Neuronal stem cell (in vitro differentiated cells): ENCODE data around the gene USP10.

Experiments used
- DNase-seq: peaks from one replicate; pipeline ENCODE4 v3.0.0-alpha.2; 2013; ENCODE audit warnings: low spot score
- H2AFZ ChIP-seq: one replicate; pipeline ENCODE4 v1.6.1; 2013; ENCODE audit warnings: mild to moderate bottlenecking, low read length, inconsistent platforms
- H2AK5ac ChIP-seq: 2 replicates; pipeline ENCODE4 v1.6.1; 2013; ENCODE audit warnings: low read depth, mild to moderate bottlenecking, inconsistent platforms, low read length, moderate library complexity, mixed read lengths
- H2BK120ac ChIP-seq: 2 replicates; pipeline ENCODE4 v1.6.1; 2013; ENCODE audit warnings: low read depth, mild to moderate bottlenecking, inconsistent platforms, low read length, moderate library complexity, mixed read lengths
- H2BK12ac ChIP-seq: one replicate; pipeline ENCODE4 v1.6.1; 2013; ENCODE audit warnings: low read length, inconsistent platforms
- H2BK15ac ChIP-seq: 2 replicates; pipeline ENCODE4 v1.6.1; 2013; ENCODE audit warnings: mild to moderate bottlenecking, low read length, inconsistent platforms, mixed read lengths
- H2BK5ac ChIP-seq: one replicate; pipeline ENCODE4 v1.6.1; 2013; ENCODE audit warnings: inconsistent platforms, mild to moderate bottlenecking, low read length, moderate library complexity
- H3K14ac ChIP-seq: one replicate; pipeline ENCODE4 v1.6.1; 2013; ENCODE audit warnings: low read length, inconsistent platforms
- H3K18ac ChIP-seq: 2 replicates; pipeline ENCODE4 v1.6.1; 2013; ENCODE audit warnings: low read length, inconsistent platforms
- H3K23ac ChIP-seq: 2 replicates; pipeline ENCODE4 v1.6.1; 2013; ENCODE audit warnings: low read depth, mild to moderate bottlenecking, mixed read lengths, low read length, inconsistent platforms; ENCODE audit not compliant: poor library complexity
- H3K27ac ChIP-seq: replicated peaks from 3 replicates; pipeline ENCODE4 v1.5.1; 2013; ENCODE audit warnings: low read length, inconsistent platforms
- H3K27me3 ChIP-seq, 3 experiments: 2 replicates each; pipeline ENCODE4 v1.6.1; 2013; ENCODE audit warnings: low read length in 3 of 3, mild to moderate bottlenecking in 2 of 3, inconsistent platforms in 1 of 3, low read depth in 1 of 3, mixed read lengths in 1 of 3, moderate library complexity in 1 of 3; ENCODE audit not compliant: control insufficient read depth in 3 of 3, insufficient read depth in 3 of 3
- H3K36me3 ChIP-seq, 2 donors: replicated peaks in 1 of 2; 2 replicates each; pipeline ENCODE4 v1.6.1; 2013; ENCODE audit warnings: low read length in 2 of 2; ENCODE audit not compliant: control insufficient read depth in 2 of 2, insufficient read depth in 2 of 2
- H3K4ac ChIP-seq: 2 replicates; pipeline ENCODE4 v1.6.1; 2013; ENCODE audit warnings: inconsistent platforms, mild to moderate bottlenecking, low read length, moderate library complexity
- H3K4me1 ChIP-seq, 2 donors: 1 replicate in 1 of 2; 2 replicates in 1 of 2; pipeline ENCODE4 v1.6.1; 2013; ENCODE audit warnings: low read length in 2 of 2, low read depth in 1 of 2; ENCODE audit not compliant: control insufficient read depth in 2 of 2, insufficient read depth in 1 of 2
- H3K4me2 ChIP-seq: one replicate; pipeline ENCODE4 v1.6.1; 2013; ENCODE audit warnings: mild to moderate bottlenecking, low read length, inconsistent platforms; ENCODE audit not compliant: insufficient read depth, poor library complexity, severe bottlenecking
- H3K4me3 ChIP-seq, 2 donors: 2 replicates each; pipeline ENCODE4 v1.5.1; 2013; ENCODE audit warnings: low read length in 2 of 2, mild to moderate bottlenecking in 2 of 2, inconsistent platforms in 1 of 2, moderate library complexity in 1 of 2
- H3K79me1 ChIP-seq: one replicate; pipeline ENCODE4 v1.6.1; 2013; ENCODE audit warnings: low read depth, mild to moderate bottlenecking, inconsistent platforms, low read length, moderate library complexity
- H3K9ac ChIP-seq: one replicate; pipeline ENCODE4 v1.6.1; 2013; ENCODE audit warnings: mild to moderate bottlenecking, low read depth, low read length, inconsistent platforms; ENCODE audit not compliant: poor library complexity
- H3K9me3 ChIP-seq, 2 donors: replicated peaks in 1 of 2; 2 replicates each; pipeline versions ENCODE3 to v1.6.1; 2013; ENCODE audit warnings: low read length in 2 of 2, mild to moderate bottlenecking in 2 of 2, inconsistent platforms in 1 of 2, low read depth in 1 of 2, mixed read lengths in 1 of 2, moderate library complexity in 1 of 2; ENCODE audit not compliant: control insufficient read depth in 2 of 2, insufficient read depth in 1 of 2
- H4K8ac ChIP-seq: one replicate; pipeline ENCODE4 v1.6.1; 2013; ENCODE audit warnings: low read depth, mild to moderate bottlenecking, inconsistent platforms, low read length, moderate library complexity
- H4K91ac ChIP-seq: one replicate; pipeline ENCODE4 v1.6.1; 2013; ENCODE audit warnings: low read length, low read depth, mild to moderate bottlenecking, inconsistent platforms; ENCODE audit not compliant: poor library complexity
- WGBS, 2 donors: extraction: QIAGEN DNeasy Blood & Tissue Kit; methylation state at CpG; one replicate each; pipeline ENCODE4 v1.1.7; 2013; ENCODE audit warnings: missing lambda C conversion rate in 2 of 2, mixed read lengths in 1 of 2; ENCODE audit not compliant: insufficient read length in 2 of 2, insufficient replicate concordance in 1 of 2; ENCODE audit errors: extremely low coverage in 2 of 2; 5-methylcytosine and 5-hydroxymethylcytosine counted together

USP10 gene

GRCh38 chr16:84737192-84738011, 37.6 kb downstream of the USP10 start:
- Histone ChIP-seq H2AK5ac (no peak overlapping the region), H4K8ac (no peak overlapping the region), H3K4ac (no peak overlapping the region), H3K27ac (no peak overlapping the region), H3K4me3 (no peak overlapping the region), H3K36me3 (peaks cover 7 to 77% of the 10 kb centered on the region in 2 donors), H3K27me3 (no peaks in the 10 kb centered on the region), H3K14ac (no peak overlapping the region), H2AFZ (no peak overlapping the region), H3K4me1 (peaks cover 4 to 10% of the 10 kb centered on the region in 2 donors), H3K18ac (no peak overlapping the region), H3K4me2 (no peak overlapping the region), H2BK12ac (no peak overlapping the region), H4K91ac (no peak overlapping the region), H2BK15ac (no peak overlapping the region), H3K23ac (no peak overlapping the region), H3K9me3 (no peaks in the 10 kb centered on the region), H3K9ac (no peak overlapping the region), H2BK5ac (no peak overlapping the region), H2BK120ac (no peak overlapping the region), H3K79me1 (peaks cover 17% of the 10 kb centered on the region)
- no CpG with 5 or more reads among the region's 12 CpGs for WGBS, 2 donors
- DNase-seq = no peak

GRCh38 chr16:84738255-84739038, 38.6 kb downstream of the USP10 start:
- peaks cover 9 to 76% of the 10 kb centered on the region in 2 donors for H3K36me3 ChIP-seq
- H2AFZ ChIP-seq = no peak overlapping the region
- H3K79me1 ChIP-seq = peaks cover 15% of the 10 kb centered on the region
- H3K18ac ChIP-seq = no peak overlapping the region
- DNase-seq = peak; percentile 72
- no peak overlapping the region for H4K91ac ChIP-seq
- H3K4ac ChIP-seq = no peak overlapping the region
- no peak overlapping the region for H4K8ac ChIP-seq
- H3K14ac ChIP-seq = no peak overlapping the region
- H2BK15ac ChIP-seq = no peak overlapping the region
- H2BK12ac ChIP-seq = no peak overlapping the region
- no peak overlapping the region for H3K4me3 ChIP-seq
- H3K9ac ChIP-seq = no peak overlapping the region
- H3K27ac ChIP-seq = no peak overlapping the region
- WGBS, 2 donors = no CpG with 5 or more reads among the region's 8 CpGs
- H3K9me3 ChIP-seq = no peaks in the 10 kb centered on the region
- H3K4me1 ChIP-seq = peaks cover 4 to 11% of the 10 kb centered on the region in 2 donors
- no peaks in the 10 kb centered on the region for H3K27me3 ChIP-seq
- no peak overlapping the region for H3K23ac ChIP-seq
- H2BK5ac ChIP-seq = no peak overlapping the region
- H2AK5ac ChIP-seq = no peak overlapping the region
- no peak overlapping the region for H2BK120ac ChIP-seq
- H3K4me2 ChIP-seq = no peak overlapping the region

- H3K18ac ChIP-seq = no peak overlapping the region
- H3K27ac ChIP-seq = no peak overlapping the region
- H3K4me1 ChIP-seq = peaks cover 4 to 11% of the 10 kb centered on the region in 2 donors
- no peak overlapping the region for H3K9ac ChIP-seq
- no peak overlapping the region for H2BK5ac ChIP-seq
- no peak overlapping the region for H3K4me3 ChIP-seq
- no peak overlapping the region for H3K14ac ChIP-seq
- no peak overlapping the region for H4K8ac ChIP-seq
- WGBS, 2 donors = no CpG with 5 or more reads among the region's 7 CpGs
- no peaks in the 10 kb centered on the region for H3K27me3 ChIP-seq
- H3K4ac ChIP-seq = no peak overlapping the region
- H2BK120ac ChIP-seq = no peak overlapping the region
- no peak for DNase-seq
- no peak overlapping the region for H2BK12ac ChIP-seq
- no peak overlapping the region for H3K23ac ChIP-seq
- no peaks in the 10 kb centered on the region for H3K9me3 ChIP-seq
- H2AK5ac ChIP-seq = no peak overlapping the region
- H2AFZ ChIP-seq = no peak overlapping the region
- no peak overlapping the region for H3K4me2 ChIP-seq
- no peak overlapping the region for H2BK15ac ChIP-seq
- no peak overlapping the region for H4K91ac ChIP-seq
- H3K79me1 ChIP-seq = peaks cover 15% of the 10 kb centered on the region
- H3K36me3 ChIP-seq = peaks cover 9 to 76% of the 10 kb centered on the region in 2 donors
Measured at GRCh38 chr16:84739349-84740124, 39.7 kb downstream of the USP10 start.
